ENCODE results near the gene NPLOC4. TPM values are rescaled to one million over a fixed set of nuclear protein-coding genes. Genes with fewer than 3 reads are reported as not detected.
A peak's percentile ranks its signal among the peaks of the same experiment; 100 is the strongest.

Gene NPLOC4
- total and polyA plus RNA-seq, 9 of the 15 experiments (the other 6 are each of a cell fraction or from before 2014, with no cell fraction given), result 1.5 to 116 (median 64.5) TPM

GRCh38 chr17:81552244-81553017, 84.5 kb downstream of the NPLOC4 start, which contains the start of gene FAAP100 (continued):
- TF ChIP-seq ARHGAP35 (IDR thresholded peaks at IDR 0.05; ENCODE audit: partially characterized antibody) (no peak), RAD21 (CRISPR knock-in tag; conservative IDR thresholded peaks at IDR 0.05 in 1 of 2, IDR thresholded peaks at IDR 0.05 in 1 of 2) (no peak), EP300 (IDR thresholded peaks at IDR 0.05; ENCODE audit: low read length) (no peak), MXI1 (IDR thresholded peaks at IDR 0.05; ENCODE audit: low read depth, low read length) (peak; percentile 77; the same call in 1 of the 2 replicates), REST (IDR thresholded peaks at IDR 0.05; ENCODE audit: borderline replicate concordance) (no peak), REST (CRISPR knock-in tag; IDR thresholded peaks at IDR 0.05; ENCODE audit: low read depth) (0 out of 2 replicates have a peak, but pooled peaks have one; percentile 38), DDX20 (tag; IDR thresholded peaks at IDR 0.05; ENCODE audit: low read depth) (no peak), PTRF (tag; IDR thresholded peaks at IDR 0.05) (no peak), HNRNPK (IDR thresholded peaks at IDR 0.05; ENCODE audit: low read depth, low read length, poor library complexity, severe bottlenecking) (no peak), GATA2 (CRISPR knock-in tag; IDR thresholded peaks at IDR 0.05) (no peak), ARNT (IDR thresholded peaks at IDR 0.05) (no peak), FOXM1 (IDR thresholded peaks at IDR 0.05; ENCODE audit: low read depth) (no peak), FOXM1 (CRISPR knock-in tag; IDR thresholded peaks at IDR 0.05; ENCODE audit: low read depth) (0 out of 2 replicates have a peak, but pooled peaks have one; percentile 26), TAL1 (IDR thresholded peaks at IDR 0.05) (no peak), ZBTB33 (CRISPR knock-in tag; IDR thresholded peaks at IDR 0.05) (no peak), ZNF551 (CRISPR knock-in tag; IDR thresholded peaks at IDR 0.05) (no peak), HDAC3 (IDR thresholded peaks at IDR 0.05; ENCODE audit: borderline replicate concordance, partially characterized antibody) (no peak), CREB1 (IDR thresholded peaks at IDR 0.05) (peak; percentile 64), CREB1 (CRISPR knock-in tag; IDR thresholded peaks at IDR 0.05) (no peak; the same call in 1 of the 2 replicates)

Measured in K562 (cell line).